HepG2 (cell line): ENCODE data around the gene RAET1L. TPM values are rescaled to one million over a fixed set of nuclear protein-coding genes. Genes with fewer than 3 reads are reported as not detected.

Source experiments
- ATAC-seq: fragments of 200-7000 bp; cut with Tn5 transposase; 3 replicates; pipeline ENCODE4 v1.9.1; 2020; ENCODE audit warnings: mild to moderate bottlenecking, moderate library complexity
- BruUV-seq: library from RNA; stranded (reverse); fragments of 400-500 nt; replicated peaks from 2 replicates; lab custom pipeline; 2021; lab: Mats Ljungman, UMichigan
- CTCF ChIA-PET: fragments of 300-600 bp; formaldehyde crosslinking; extraction: SDS; loops from one replicate; lab custom pipeline; 2021; ENCODE audit warnings: low total read pairs, inconsistent platforms, low intra/inter-chr PET ratio; lab: Yijun Ruan, JAX
- POLR2A ChIA-PET: fragments of 350-600 bp; sonication (Branson Sonifier 250); formaldehyde crosslinking; loops from one replicate; lab custom pipeline; 2020; ENCODE audit warnings: antibody characterized with exemption, inconsistent platforms; lab: Yijun Ruan, JAX
- DNase-seq: peaks from one replicate; pipeline ENCODE4 v3.0.0-alpha.2; 2015; ENCODE audit warnings: low spot score
- FAIRE-seq: peaks from 3 replicates; lab custom pipeline; 2011; peaks lifted over from hg19 to GRCh38; lab: Jason Lieb, UNC
- H2AFZ ChIP-seq: one replicate; pipeline ENCODE4 v1.6.1; 2011; ENCODE audit warnings: low read length, inconsistent platforms
- H3K27ac ChIP-seq: fragments of 300-600 bp; 3 replicates; pipeline ENCODE4 v1.8.0; 2011; ENCODE audit warnings: mixed run types, mild to moderate bottlenecking, mixed read lengths, low read length, inconsistent platforms; ENCODE audit not compliant: insufficient read depth; ENCODE audit errors: extremely low read length
- H3K27me3 ChIP-seq, 2 experiments: fragments of 200-600 bp in 1 of 2; 2 replicates in 1 of 2; 3 replicates in 1 of 2; pipeline versions ENCODE4 v1.6.0 to v1.8.0; 2011; ENCODE audit warnings: low read length in 2 of 2, mild to moderate bottlenecking in 2 of 2, moderate library complexity in 2 of 2, inconsistent platforms in 1 of 2; ENCODE audit not compliant: insufficient read depth in 2 of 2, control insufficient read depth in 1 of 2
- H3K36me3 ChIP-seq, 2 experiments: fragments of 200-600 bp in 1 of 2; replicated peaks in 1 of 2; 2 replicates in 1 of 2; 3 replicates in 1 of 2; pipeline versions ENCODE4 v1.5.1 to v1.8.0; 2011; ENCODE audit warnings: low read length in 2 of 2, inconsistent platforms in 1 of 2; ENCODE audit not compliant: insufficient read depth in 2 of 2, control insufficient read depth in 1 of 2
- H3K4me1 ChIP-seq: 2 replicates; pipeline ENCODE4 v1.5.1; 2012; ENCODE audit warnings: low read length, inconsistent platforms; ENCODE audit not compliant: insufficient read depth
- H3K4me2 ChIP-seq: 2 replicates; pipeline ENCODE4 v1.6.0; 2011; ENCODE audit warnings: low read depth, low read length, inconsistent platforms
- H3K4me3 ChIP-seq, 3 experiments: fragments of 200-600 bp in 1 of 3; sonication (generic), shearing (Covaris generic) in 1 of 3; replicated peaks in 1 of 3; 2 replicates each; pipeline ENCODE4 v1.5.1; 2011 to 2016; ENCODE audit warnings: low read length in 3 of 3, inconsistent platforms in 2 of 3, low read depth in 2 of 3, mild to moderate bottlenecking in 2 of 3, control low read depth in 1 of 3, mixed read lengths in 1 of 3; ENCODE audit not compliant: insufficient read depth in 1 of 3
- H3K79me2 ChIP-seq: one replicate; pipeline ENCODE4 v1.6.1; 2011; ENCODE audit warnings: low read length, inconsistent platforms; ENCODE audit not compliant: insufficient read depth
- H3K9ac ChIP-seq: 2 replicates; pipeline ENCODE4 v1.6.0; 2011; ENCODE audit warnings: mild to moderate bottlenecking, low read depth, low read length, inconsistent platforms; ENCODE audit not compliant: insufficient read depth
- H3K9me3 ChIP-seq: 2 replicates; pipeline ENCODE4 v1.5.1; 2012; ENCODE audit warnings: mild to moderate bottlenecking, low read length
- H4K20me1 ChIP-seq: 2 replicates; pipeline ENCODE4 v1.6.0; 2011; ENCODE audit warnings: inconsistent platforms, mild to moderate bottlenecking, low read length, moderate library complexity; ENCODE audit not compliant: insufficient read depth
- ATF1 ChIP-seq: IDR thresholded peaks from 2 replicates; pipeline ENCODE4 v1.6.1; 2016; ENCODE audit warnings: mild to moderate bottlenecking, control low read depth
- CAMTA2 ChIP-seq: sonication (generic); formaldehyde crosslinking; IDR thresholded peaks from 2 replicates; pipeline ENCODE4 v1.4.0; 2020; ENCODE audit warnings: mild to moderate bottlenecking, missing genetic modification reagents, borderline replicate concordance
- FOXP1 ChIP-seq, 2 experiments: fragments of 450-650 bp in 1 of 2; IDR thresholded peaks; 2 replicates each; pipeline ENCODE4 v1.6.1; 2017 to 2018; ENCODE audit warnings: antibody characterized with exemption in 1 of 2
- HNRNPLL ChIP-seq: fragments of 200-400 bp; formaldehyde crosslinking; IDR thresholded peaks from 2 replicates; pipeline ENCODE4 v1.6.1; 2017; ENCODE audit warnings: mild to moderate bottlenecking, low read depth, low read length; ENCODE audit not compliant: poor library complexity, severe bottlenecking
- MIXL1 ChIP-seq: IDR thresholded peaks from 2 replicates; pipeline ENCODE4 v1.6.1; 2016
- POLR2AphosphoS2 ChIP-seq: IDR thresholded peaks from 2 replicates; pipeline ENCODE4 v1.6.1; 2011; ENCODE audit warnings: low read depth, low read length, improper control_type of control experiment
- PRMT3 ChIP-seq: sonication (generic); formaldehyde crosslinking; IDR thresholded peaks from 2 replicates; pipeline ENCODE4 v1.8.1; 2022; ENCODE audit warnings: low read depth, mild to moderate bottlenecking, moderate library complexity, missing genetic modification reagents, borderline replicate concordance
- RBM22 ChIP-seq: fragments of 200-400 bp; formaldehyde crosslinking; optimal IDR thresholded peaks from 2 replicates; pipeline ENCODE3; 2017; ENCODE audit warnings: mild to moderate bottlenecking, low read length, moderate library complexity
- SIN3A ChIP-seq: IDR thresholded peaks from 2 replicates; pipeline ENCODE4 v1.6.1; 2011; ENCODE audit warnings: low read depth, mild to moderate bottlenecking, control low read depth, low read length, borderline replicate concordance
- SKI ChIP-seq: fragments of 450-650 bp; IDR thresholded peaks from one replicate; pipeline ENCODE4 v1.6.1; 2018; ENCODE audit warnings: mild to moderate bottlenecking; ENCODE audit not compliant: partially characterized antibody
- SP4 ChIP-seq: sonication (generic); formaldehyde crosslinking; IDR thresholded peaks from 2 replicates; pipeline ENCODE4 v1.8.1; 2023; ENCODE audit warnings: mild to moderate bottlenecking, missing genetic modification reagents
- TARDBP ChIP-seq: sonication (generic); formaldehyde crosslinking; IDR thresholded peaks from 2 replicates; pipeline ENCODE4 v1.8.0; 2022; ENCODE audit warnings: mild to moderate bottlenecking, missing genetic modification reagents
- TEAD2 ChIP-seq: sonication (generic); formaldehyde crosslinking; IDR thresholded peaks from 2 replicates; pipeline ENCODE4 v1.9.0; 2021; ENCODE audit warnings: missing genetic modification reagents
- TRIM24 ChIP-seq: sonication (generic); formaldehyde crosslinking; IDR thresholded peaks from 2 replicates; pipeline ENCODE4 v1.8.0; 2022; ENCODE audit warnings: mild to moderate bottlenecking, missing genetic modification reagents
- ZC3H4 ChIP-seq: sonication (generic); formaldehyde crosslinking; IDR thresholded peaks from 2 replicates; pipeline ENCODE4 v1.4.0; 2020; ENCODE audit warnings: missing genetic modification reagents, borderline replicate concordance
- ZMYM3 ChIP-seq: sonication (generic); formaldehyde crosslinking; IDR thresholded peaks from 2 replicates; pipeline ENCODE4 v1.5.1; 2020; ENCODE audit warnings: mild to moderate bottlenecking, missing genetic modification reagents
- ZNF253 ChIP-seq: sonication (generic); formaldehyde crosslinking; IDR thresholded peaks from 2 replicates; pipeline ENCODE4 v1.8.0; 2022; ENCODE audit warnings: mild to moderate bottlenecking, missing genetic modification reagents, borderline replicate concordance
- ZNF747 ChIP-seq: sonication (generic); formaldehyde crosslinking; IDR thresholded peaks from 2 replicates; pipeline ENCODE4 v1.8.1; 2023; ENCODE audit warnings: missing genetic modification reagents, mild to moderate bottlenecking, borderline replicate concordance
- WGBS: methylation state at CpG from one replicate; pipeline ENCODE4 v1.1.6; 2017; ENCODE audit warnings: low lambda C conversion rate; 5-methylcytosine and 5-hydroxymethylcytosine counted together
- in situ Hi-C: cut with HindIII; loops from 2 replicates; pipeline ENCODE4 v1.10.0; 2017; ENCODE audit warnings: low pct_unique_long_range_greater_than_20kb; ENCODE audit not compliant: extremely low pct_ligation_motif_present
- intact Hi-C: fragments of 100-400 bp; cut with micrococcal nuclease; formaldehyde crosslinking; loops from one replicate; pipeline ENCODE4 v1.10.0; 2022; ENCODE audit not compliant: unreplicated experiment
- polyA plus RNA-seq, 8 experiments: library from polyadenylated mRNA; depleted of rRNA in 3 of 8; stranded (reverse) in 7 of 8; unstranded in 1 of 8; fragments of >200 nt; fragmentation: Illumina TruSeq in 4 of 8; extraction: Trizol in 4 of 8; gene quantifications; 2 replicates each; pipeline versions ENCODE4 v1.2.1 to v1.2.3, GENCODE V29; 2011 to 2016; ENCODE audit warnings: low read depth in 4 of 8, missing spikeins in 1 of 8, mixed read lengths in 1 of 8; ENCODE audit not compliant: insufficient read depth in 1 of 8
- total RNA-seq, 5 experiments: library from RNA; depleted of rRNA; stranded (reverse); fragments of >200 nt; fragmentation: Illumina TruSeq; extraction: Trizol; gene quantifications; 2 replicates each; pipeline ENCODE4 v1.2.3, GENCODE V29; 2016; ENCODE audit warnings: low read depth in 1 of 5
- TF ChIP-seq, protein P1 (sequence below): sonication (generic); formaldehyde crosslinking; IDR thresholded peaks from 2 replicates; pipeline ENCODE4 v1.9.0; 2021; ENCODE audit warnings: mild to moderate bottlenecking, missing genetic modification reagents

RAET1L gene
- total and polyA plus RNA-seq, 2 of the 13 experiments (the other 11 are each of a cell fraction or from before 2014, with no cell fraction given): not detected

DNA sequence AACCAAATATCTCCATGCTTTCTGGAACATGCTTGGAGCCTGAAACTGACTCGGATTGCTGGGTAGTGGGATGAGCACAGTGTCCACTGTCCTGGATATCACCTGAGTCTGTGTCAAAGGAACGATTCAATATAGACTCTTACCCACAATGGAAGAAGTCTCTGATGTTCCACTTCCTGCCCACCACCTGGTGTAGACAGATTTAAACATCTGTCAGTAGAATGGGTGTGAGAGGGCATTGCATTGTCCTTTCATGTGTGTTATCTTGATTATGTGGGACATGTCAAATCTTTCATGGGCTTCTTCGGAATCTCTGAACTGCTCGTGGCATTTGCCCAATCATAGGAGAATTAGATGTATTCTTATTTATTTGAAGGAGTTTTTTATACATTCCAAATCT is 22.8 kb upstream of the RAET1L start (continued):
- no peak for TF ChIP-seq PRMT3 (CRISPR knock-in tag)
- TF ChIP-seq SIN3A: no peak

DNA sequence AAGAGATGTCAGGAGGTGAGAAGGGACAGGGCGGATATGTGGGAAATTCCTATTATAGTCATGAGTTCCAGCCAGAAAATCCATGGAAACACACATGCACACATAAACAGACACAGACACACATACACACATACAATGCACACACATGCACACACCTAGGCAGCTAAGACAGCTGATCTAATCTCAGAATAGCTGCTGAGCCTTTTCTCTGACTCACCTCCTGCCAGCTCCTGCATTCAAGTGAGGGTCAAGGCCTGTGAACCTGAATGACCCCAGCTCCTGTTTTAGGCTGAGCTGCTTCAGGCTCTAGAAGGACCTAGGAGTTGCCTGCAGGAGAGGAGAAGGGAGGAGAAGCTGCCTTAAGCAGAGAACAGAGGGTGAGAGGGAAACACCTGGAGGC is 21.6 kb upstream of the RAET1L start:
- no peak for DNase-seq
- Histone ChIP-seq H3K27me3 (peaks cover 0 to 46% of the 10 kb centered on the region in 2 experiments; a peak in 3 of 5 replicates), H3K4me2 (no peak overlapping the region), H3K4me1 (no peaks in the 10 kb centered on the region), H3K9me3 (no peaks in the 10 kb centered on the region), H3K27ac (no peak overlapping the region), H3K4me3 (no peak overlapping the region), H3K9ac (no peak overlapping the region), H3K79me2 (no peaks in the 10 kb centered on the region), H2AFZ (no peak overlapping the region), H3K36me3 (no peaks in the 10 kb centered on the region), H4K20me1 (no peaks in the 10 kb centered on the region)
- no TSS peak for BruUV-seq
- intact Hi-C loops: no loop called here
- ATAC-seq: no peak
- TF ChIP-seq ZC3H4 (CRISPR knock-in tag) (no peak), POLR2AphosphoS2 (no peak), SKI (no peak), RBM22 (no peak), ZNF747 (CRISPR knock-in tag) (no peak), ZNF253 (CRISPR knock-in tag) (no peak), TRIM24 (no peak), SP4 (CRISPR knock-in tag) (no peak), ATF1 (CRISPR knock-in tag) (no peak), CAMTA2 (CRISPR knock-in tag) (no peak), ZMYM3 (CRISPR knock-in tag) (no peak), TARDBP (CRISPR knock-in tag) (no peak), TEAD2 (CRISPR knock-in tag) (no peak), FOXP1 (IDR thresholded peaks at IDR 0.05) (no peak), FOXP1 (CRISPR knock-in tag; IDR thresholded peaks at IDR 0.05) (no peak), HNRNPLL (no peak), MIXL1 (CRISPR knock-in tag) (no peak)
- TF ChIP-seq, protein P1, sequence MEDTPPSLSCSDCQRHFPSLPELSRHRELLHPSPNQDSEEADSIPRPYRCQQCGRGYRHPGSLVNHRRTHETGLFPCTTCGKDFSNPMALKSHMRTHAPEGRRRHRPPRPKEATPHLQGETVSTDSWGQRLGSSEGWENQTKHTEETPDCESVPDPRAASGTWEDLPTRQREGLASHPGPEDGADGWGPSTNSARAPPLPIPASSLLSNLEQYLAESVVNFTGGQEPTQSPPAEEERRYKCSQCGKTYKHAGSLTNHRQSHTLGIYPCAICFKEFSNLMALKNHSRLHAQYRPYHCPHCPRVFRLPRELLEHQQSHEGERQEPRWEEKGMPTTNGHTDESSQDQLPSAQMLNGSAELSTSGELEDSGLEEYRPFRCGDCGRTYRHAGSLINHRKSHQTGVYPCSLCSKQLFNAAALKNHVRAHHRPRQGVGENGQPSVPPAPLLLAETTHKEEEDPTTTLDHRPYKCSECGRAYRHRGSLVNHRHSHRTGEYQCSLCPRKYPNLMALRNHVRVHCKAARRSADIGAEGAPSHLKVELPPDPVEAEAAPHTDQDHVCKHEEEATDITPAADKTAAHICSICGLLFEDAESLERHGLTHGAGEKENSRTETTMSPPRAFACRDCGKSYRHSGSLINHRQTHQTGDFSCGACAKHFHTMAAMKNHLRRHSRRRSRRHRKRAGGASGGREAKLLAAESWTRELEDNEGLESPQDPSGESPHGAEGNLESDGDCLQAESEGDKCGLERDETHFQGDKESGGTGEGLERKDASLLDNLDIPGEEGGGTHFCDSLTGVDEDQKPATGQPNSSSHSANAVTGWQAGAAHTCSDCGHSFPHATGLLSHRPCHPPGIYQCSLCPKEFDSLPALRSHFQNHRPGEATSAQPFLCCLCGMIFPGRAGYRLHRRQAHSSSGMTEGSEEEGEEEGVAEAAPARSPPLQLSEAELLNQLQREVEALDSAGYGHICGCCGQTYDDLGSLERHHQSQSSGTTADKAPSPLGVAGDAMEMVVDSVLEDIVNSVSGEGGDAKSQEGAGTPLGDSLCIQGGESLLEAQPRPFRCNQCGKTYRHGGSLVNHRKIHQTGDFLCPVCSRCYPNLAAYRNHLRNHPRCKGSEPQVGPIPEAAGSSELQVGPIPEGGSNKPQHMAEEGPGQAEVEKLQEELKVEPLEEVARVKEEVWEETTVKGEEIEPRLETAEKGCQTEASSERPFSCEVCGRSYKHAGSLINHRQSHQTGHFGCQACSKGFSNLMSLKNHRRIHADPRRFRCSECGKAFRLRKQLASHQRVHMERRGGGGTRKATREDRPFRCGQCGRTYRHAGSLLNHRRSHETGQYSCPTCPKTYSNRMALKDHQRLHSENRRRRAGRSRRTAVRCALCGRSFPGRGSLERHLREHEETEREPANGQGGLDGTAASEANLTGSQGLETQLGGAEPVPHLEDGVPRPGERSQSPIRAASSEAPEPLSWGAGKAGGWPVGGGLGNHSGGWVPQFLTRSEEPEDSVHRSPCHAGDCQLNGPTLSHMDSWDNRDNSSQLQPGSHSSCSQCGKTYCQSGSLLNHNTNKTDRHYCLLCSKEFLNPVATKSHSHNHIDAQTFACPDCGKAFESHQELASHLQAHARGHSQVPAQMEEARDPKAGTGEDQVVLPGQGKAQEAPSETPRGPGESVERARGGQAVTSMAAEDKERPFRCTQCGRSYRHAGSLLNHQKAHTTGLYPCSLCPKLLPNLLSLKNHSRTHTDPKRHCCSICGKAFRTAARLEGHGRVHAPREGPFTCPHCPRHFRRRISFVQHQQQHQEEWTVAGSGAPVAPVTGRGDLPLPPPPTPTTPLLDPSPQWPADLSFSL (CRISPR knock-in tag): no peak
- 74% methylated on average over 1 of the region's 1 CpG for WGBS
- CTCF ChIA-PET: no interaction called here
- POLR2A ChIA-PET: no interaction called here
- in situ Hi-C loops: no loop called here
- no peak for FAIRE-seq
